ENCODE data around the gene GRPEL2. TPM values are rescaled to one million over a fixed set of nuclear protein-coding genes. Genes with fewer than 3 reads are reported as not detected.

GRPEL2 gene
- total and polyA plus RNA-seq, 4 donors = 6.6 to 20.2 (median 16.0) TPM

- no peak overlapping the region for H3K9ac ChIP-seq (ENCODE audit: insufficient read depth in 1 of 2, low read length in 2 of 2)
- DNase-seq = no peak
- ATAC-seq (ENCODE audit: insufficient read depth, low FRiP score) = no peak
- no peak overlapping the region for H3K4me3 ChIP-seq
- no peak overlapping the region for H3K27ac ChIP-seq (ENCODE audit: low read depth in 1 of 2, low read length in 1 of 2)
- no peak for TF ChIP-seq CTCF (IDR thresholded peaks at IDR 0.05; ENCODE audit: control extremely low read depth, extremely low read depth)
- H3K4me1 ChIP-seq (ENCODE audit: control insufficient read depth in 5 of 5, insufficient read depth in 5 of 5, low read length in 5 of 5) = peaks cover 0 to 4% (median 0%) of the 10 kb centered on the region in 5 donors
- H3K27me3 ChIP-seq (ENCODE audit: control insufficient read depth in 3 of 3, insufficient read depth in 3 of 3, low read length in 2 of 3) = no peaks in the 10 kb centered on the region
- WGBS, 2 donors = 94 to 95% methylated on average over 22 of the region's 22 CpGs
- no peaks in the 10 kb centered on the region for H3K9me3 ChIP-seq (ENCODE audit: control insufficient read depth in 4 of 4, insufficient read depth in 3 of 4, low read length in 3 of 4)
- no peaks in the 10 kb centered on the region for H3K36me3 ChIP-seq (ENCODE audit: control insufficient read depth in 4 of 4, insufficient read depth in 4 of 4, low read length in 4 of 4)
Measured at GRCh38 chr5:149367972-149368645, 22.8 kb downstream of the GRPEL2 start.

- no peak overlapping the region for H3K4me3 ChIP-seq
- no peaks in the 10 kb centered on the region for H3K27me3 ChIP-seq (ENCODE audit: control insufficient read depth in 3 of 3, insufficient read depth in 3 of 3, low read length in 2 of 3)
- no peak overlapping the region for H3K27ac ChIP-seq (ENCODE audit: low read depth in 1 of 2, low read length in 1 of 2)
- TF ChIP-seq CTCF (IDR thresholded peaks at IDR 0.05; ENCODE audit: control extremely low read depth, extremely low read depth) = no peak
- ATAC-seq (ENCODE audit: insufficient read depth, low FRiP score) (no peak), DNase-seq (no peak)
- H3K4me1 ChIP-seq (ENCODE audit: control insufficient read depth in 5 of 5, insufficient read depth in 5 of 5, low read length in 5 of 5) = peaks cover 0 to 4% (median 0%) of the 10 kb centered on the region in 5 donors
- no peaks in the 10 kb centered on the region for H3K9me3 ChIP-seq (ENCODE audit: control insufficient read depth in 4 of 4, insufficient read depth in 3 of 4, low read length in 3 of 4)
- no peak overlapping the region for H3K9ac ChIP-seq (ENCODE audit: insufficient read depth in 1 of 2, low read length in 2 of 2)
- WGBS, 2 donors = 69 to 90% methylated on average over 2 of the region's 2 CpGs
- H3K36me3 ChIP-seq (ENCODE audit: control insufficient read depth in 4 of 4, insufficient read depth in 4 of 4, low read length in 4 of 4) = no peaks in the 10 kb centered on the region
Measured at GRCh38 chr5:149370878-149371277, 25.6 kb downstream of the GRPEL2 start.

- Histone ChIP-seq H3K4me1 (ENCODE audit: control insufficient read depth in 5 of 5, insufficient read depth in 5 of 5, low read length in 5 of 5) (peaks cover 0 to 4% (median 0%) of the 10 kb centered on the region in 5 donors), H3K9me3 (ENCODE audit: control insufficient read depth in 4 of 4, insufficient read depth in 3 of 4, low read length in 3 of 4) (no peaks in the 10 kb centered on the region), H3K9ac (ENCODE audit: insufficient read depth in 1 of 2, low read length in 2 of 2) (no peak overlapping the region), H3K4me3 (no peak overlapping the region), H3K36me3 (ENCODE audit: control insufficient read depth in 4 of 4, insufficient read depth in 4 of 4, low read length in 4 of 4) (no peaks in the 10 kb centered on the region), H3K27ac (ENCODE audit: low read depth in 1 of 2, low read length in 1 of 2) (no peak overlapping the region), H3K27me3 (ENCODE audit: control insufficient read depth in 3 of 3, insufficient read depth in 3 of 3, low read length in 2 of 3) (no peaks in the 10 kb centered on the region)
- DNase-seq (peak; percentile 37 to 57 (median 53)), ATAC-seq (ENCODE audit: insufficient read depth, low FRiP score) (peak; percentile 80)
- peak; percentile 65 for TF ChIP-seq CTCF (IDR thresholded peaks at IDR 0.05; ENCODE audit: control extremely low read depth, extremely low read depth)
- WGBS, 2 donors = 41 to 50% methylated on average over 12 of the region's 12 CpGs
Measured at GRCh38 chr5:149371296-149371962, 26.1 kb downstream of the GRPEL2 start.

Data from lung (tissue), 12 donors.